Measurements from ENCODE around the gene PIP5K1C. TPM values are rescaled to one million over a fixed set of nuclear protein-coding genes. Genes with fewer than 3 reads are reported as not detected.
"Not testable (repeated sequence)": the region's sequence is repeated elsewhere in the genome, so short reads cannot be mapped to it uniquely, and the experiment has no call there.

PIP5K1C gene
- total RNA-seq, 1 experiment from 2014 or later = 34.0 TPM

DNA sequence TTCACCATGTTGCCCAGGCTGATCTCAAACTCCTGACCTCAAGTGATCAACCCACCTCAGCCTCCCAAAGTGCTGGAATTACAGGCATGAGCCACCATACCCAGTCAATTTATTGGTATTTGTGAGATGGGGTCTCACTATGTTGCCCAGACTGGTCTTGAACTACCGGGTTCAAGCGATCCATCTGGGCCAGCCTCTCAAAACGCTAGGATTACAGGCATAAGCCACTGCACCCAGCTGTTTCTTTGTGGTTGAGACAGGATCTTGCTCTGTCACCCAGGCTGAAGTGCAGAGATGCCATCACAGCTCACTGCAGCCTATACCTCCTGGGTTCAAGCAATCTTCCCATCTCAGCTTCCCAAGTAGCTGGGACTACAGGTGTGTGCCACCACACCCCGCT is 118.5 kb downstream of the PIP5K1C start:
- H3K27ac Mint-ChIP-seq; H3K36me3 Mint-ChIP-seq; H3K4me1 Mint-ChIP-seq; ATAC-seq; DNase-seq (ENCODE audit: low spot score); H3K4me3 Mint-ChIP-seq; H3K9me3 Mint-ChIP-seq; POLR2A ChIA-PET: not testable (repeated sequence)
- CTCF ChIA-PET = interaction anchor here (0.5 to 1.6 kb wide), 2 partner anchors 8 to 1821 kb away, joined by 3 to 6 read pairs; no protein-coding TSS in a partner anchor
- peaks cover 60% of the 10 kb centered on the region for H3K27me3 Mint-ChIP-seq (ENCODE audit: low read depth)

Other genes starting within 250 kb of the PIP5K1C start
- gene SMIM24, start 219.9 kb downstream of the PIP5K1C start, total RNA-seq (2021) = 2.8 to 9.9 TPM (median 7.4 TPM) in 3 replicates
- gene SMIM44, start 217.0 kb downstream of the PIP5K1C start, total RNA-seq (2021) = not detected in 3 replicates
- 16.9 to 22.2 TPM (median 18.3 TPM) in 3 replicates for gene DOHH, start 199.8 kb downstream of the PIP5K1C start, total RNA-seq (2021)
- gene FZR1, start 194.2 kb downstream of the PIP5K1C start, total RNA-seq (2021) = 43.6 to 60.8 TPM (median 44.4 TPM) in 3 replicates
- 3.3 to 6.3 TPM (median 4.7 TPM) in 3 replicates for gene TEKTIP1, start 161.3 kb downstream of the PIP5K1C start, total RNA-seq (2021)
- gene MFSD12, start 142.9 kb downstream of the PIP5K1C start, total RNA-seq (2021) = 59.9 to 75.4 TPM (median 71.0 TPM) in 3 replicates
- gene HMG20B, start 127.5 kb downstream of the PIP5K1C start, total RNA-seq (2021) = 115 to 132 TPM (median 121 TPM) in 3 replicates
- gene GIPC3, start 115.0 kb downstream of the PIP5K1C start, total RNA-seq (2021) = 1.0 to 2.3 TPM (median 1.6 TPM) in 3 replicates
- 1.0 to 1.4 TPM (median 1.3 TPM) in 3 replicates for gene TBXA2R, start 93.6 kb downstream of the PIP5K1C start, total RNA-seq (2021)
- 39.3 to 43.0 TPM (median 42.2 TPM) in 3 replicates for gene CACTIN, start 73.7 kb downstream of the PIP5K1C start, total RNA-seq (2021)
- gene TJP3, start 7.9 kb upstream of the PIP5K1C start, total RNA-seq (2021) = 36.2 to 44.0 TPM (median 39.7 TPM) in 3 replicates
- 27.5 to 29.6 TPM (median 28.1 TPM) in 3 replicates for gene APBA3, start 61.2 kb upstream of the PIP5K1C start, total RNA-seq (2021)
- gene MRPL54, start 62.2 kb upstream of the PIP5K1C start, total RNA-seq (2021) = 60.9 to 65.3 TPM (median 62.3 TPM) in 3 replicates
- 0.09 TPM in 1 of 3 replicates, not detected in the others for gene RAX2, start 71.8 kb upstream of the PIP5K1C start, total RNA-seq (2021)
- 26.1 to 29.0 TPM (median 28.3 TPM) in 3 replicates for gene MATK, start 85.9 kb upstream of the PIP5K1C start, total RNA-seq (2021)
- 17.5 to 25.5 TPM (median 22.6 TPM) in 3 replicates for gene ZFR2, start 168.6 kb upstream of the PIP5K1C start, total RNA-seq (2021)
- gene ATCAY, start 180.2 kb upstream of the PIP5K1C start, total RNA-seq (2021) = 21.1 to 23.5 TPM (median 21.3 TPM) in 3 replicates
- 50.4 to 61.9 TPM (median 51.1 TPM) in 3 replicates for gene NMRK2, start 232.6 kb upstream of the PIP5K1C start, total RNA-seq (2021)